T-helper 1 cell treated with Interleukin-12 subunit alpha and Interleukin-12 subunit beta and Interleukin-4 antibody, amounts not matched to agents 30 ng/mL and 1 ng/mL, for 36 hours (primary cell): Measurements from ENCODE around the gene DGKI. TPM values are rescaled to one million over a fixed set of nuclear protein-coding genes. Genes with fewer than 3 reads are reported as not detected.

Source experiments
- intact Hi-C: fragments of 100-400 bp; cut with micrococcal nuclease; formaldehyde crosslinking; loops from one replicate; pipeline ENCODE4 v1.15.1; 2024
- total RNA-seq: library from RNA; stranded (reverse); gene quantifications from 2 replicates; pipeline ENCODE4 v1.2.3, GENCODE V29; 2022

DGKI gene
- total RNA-seq, 1 donor from 2014 or later, result 3.4 TPM

GRCh38 chr7:137547485-137547884 lies 299.3 kb downstream of the DGKI start:
- intact Hi-C loops, result no loop called here

- intact Hi-C loops, result no loop called here
These were observed 300.1 kb downstream of the DGKI start for GRCh38 chr7:137546671-137547070.

GRCh38 chr7:137546009-137546408 lies 300.8 kb downstream of the DGKI start:
- intact Hi-C loops, result no loop called here

- intact Hi-C loops, result no loop called here
These were observed 301.6 kb downstream of the DGKI start for GRCh38 chr7:137545059-137545716.

- intact Hi-C loops, result no loop called here
These were observed 302.2 kb downstream of the DGKI start for GRCh38 chr7:137544453-137545058.

GRCh38 chr7:137539111-137539715 lies 307.6 kb downstream of the DGKI start:
- intact Hi-C loops, result no loop called here

GRCh38 chr7:137538361-137538762 lies 308.4 kb downstream of the DGKI start:
- intact Hi-C loops, result no loop called here

- intact Hi-C loops, result no loop called here
These were observed 311.2 kb downstream of the DGKI start for GRCh38 chr7:137535579-137535978.

- intact Hi-C loops, result no loop called here
These were observed 315.1 kb downstream of the DGKI start for GRCh38 chr7:137531671-137532070.

GRCh38 chr7:137527634-137528033 lies 319.1 kb downstream of the DGKI start:
- intact Hi-C loops, result no loop called here

- intact Hi-C loops, result no loop called here
These were observed 323.6 kb downstream of the DGKI start for GRCh38 chr7:137523171-137523570.

GRCh38 chr7:137521451-137521850 lies 325.3 kb downstream of the DGKI start:
- intact Hi-C loops, result no loop called here

GRCh38 chr7:137519947-137520346 lies 326.8 kb downstream of the DGKI start:
- intact Hi-C loops, result no loop called here

GRCh38 chr7:137519181-137519691 lies 327.5 kb downstream of the DGKI start:
- intact Hi-C loops, result no loop called here

- intact Hi-C loops, result no loop called here
These were observed 333.7 kb downstream of the DGKI start for GRCh38 chr7:137513091-137513490.

- intact Hi-C loops, result no loop called here
These were observed 339.7 kb downstream of the DGKI start for GRCh38 chr7:137507096-137507495.

- intact Hi-C loops, result no loop called here
These were observed 340.7 kb downstream of the DGKI start for GRCh38 chr7:137506031-137506430.

GRCh38 chr7:137501562-137501961 lies 345.2 kb downstream of the DGKI start:
- intact Hi-C loops, result no loop called here

- intact Hi-C loops, result no loop called here
These were observed 353.9 kb downstream of the DGKI start for GRCh38 chr7:137492889-137493288.

GRCh38 chr7:137489880-137490279 lies 356.9 kb downstream of the DGKI start:
- intact Hi-C loops, result no loop called here

- intact Hi-C loops, result no loop called here
These were observed 358.7 kb downstream of the DGKI start for GRCh38 chr7:137488038-137488437.

GRCh38 chr7:137485818-137486217 lies 361.0 kb downstream of the DGKI start:
- intact Hi-C loops, result no loop called here

GRCh38 chr7:137484326-137484725 lies 362.4 kb downstream of the DGKI start:
- intact Hi-C loops, result no loop called here
